K562 (cell line): Measurements from ENCODE around the gene CAPN3. TPM values are rescaled to one million over a fixed set of nuclear protein-coding genes. Genes with fewer than 3 reads are reported as not detected.

Experiments
- ATAC-seq: fragments of 200-7000 bp; cut with Tn5 transposase; 3 replicates; pipeline ENCODE4 v1.9.1; 2020; ENCODE audit warnings: moderate library complexity
- BruUV-seq: library from RNA; stranded (reverse); fragments of 400-500 nt; replicated peaks from 2 replicates; lab custom pipeline; 2021; lab: Mats Ljungman, UMichigan
- CTCF ChIA-PET: fragments of 300-600 bp; formaldehyde crosslinking; extraction: SDS; loops from one replicate; lab custom pipeline; 2021; ENCODE audit warnings: low intra/inter-chr PET ratio; lab: Yijun Ruan, JAX
- POLR2A ChIA-PET: fragments of 300-600, 350-650 bp; sonication (Branson Sonifier 250); formaldehyde crosslinking; extraction: SDS; loops from one replicate; lab custom pipeline; 2021; ENCODE audit warnings: antibody characterized with exemption, inconsistent platforms; lab: Yijun Ruan, JAX
- DNase-seq, 4 experiments: peaks; one replicate each; pipeline versions ENCODE4 v3.0.0 to v3.0.0-alpha.2; 2011 to 2018; ENCODE audit warnings: low spot score in 3 of 4, mixed read lengths in 3 of 4; ENCODE audit errors: extremely low read depth in 1 of 4
- FAIRE-seq: peaks from 2 replicates; lab custom pipeline; 2011; peaks lifted over from hg19 to GRCh38; lab: Jason Lieb, UNC
- H2AFZ ChIP-seq: 2 replicates; pipeline ENCODE4 v1.6.0; 2011; ENCODE audit warnings: low read depth, low read length, control low read depth, inconsistent platforms
- H3K27ac ChIP-seq: fragments of 200-600 bp; 3 replicates; pipeline ENCODE4 v1.8.0; 2011; ENCODE audit warnings: low read depth, mild to moderate bottlenecking, control low read depth, inconsistent platforms, low read length, moderate library complexity, mixed read lengths; ENCODE audit errors: extremely low read depth
- H3K27me3 ChIP-seq, 2 experiments: fragments of 300-600 bp in 1 of 2; 2 replicates in 1 of 2; 3 replicates in 1 of 2; pipeline versions ENCODE4 v1.6.0 to v1.8.0; 2011; ENCODE audit warnings: inconsistent platforms in 2 of 2, low read length in 2 of 2, mild to moderate bottlenecking in 1 of 2, mixed read lengths in 1 of 2, moderate library complexity in 1 of 2; ENCODE audit not compliant: control insufficient read depth in 2 of 2, insufficient read depth in 2 of 2
- H3K36me3 ChIP-seq: fragments of 300-600 bp; 3 replicates; pipeline ENCODE4 v1.8.0; 2011; ENCODE audit warnings: mild to moderate bottlenecking, low read length, inconsistent platforms; ENCODE audit not compliant: control insufficient read depth, insufficient read depth
- H3K4me1 ChIP-seq, 2 experiments: fragments of 200-600 bp in 1 of 2; replicated peaks in 1 of 2; 2 replicates in 1 of 2; 3 replicates in 1 of 2; pipeline versions ENCODE4 v1.5.1 to v1.8.0; 2011; ENCODE audit warnings: inconsistent platforms in 2 of 2, low read length in 2 of 2, mild to moderate bottlenecking in 1 of 2, mixed read lengths in 1 of 2, moderate library complexity in 1 of 2; ENCODE audit not compliant: control insufficient read depth in 2 of 2, insufficient read depth in 2 of 2
- H3K4me2 ChIP-seq: 2 replicates; pipeline ENCODE4 v1.6.1; 2011; ENCODE audit warnings: low read length, control low read depth, inconsistent platforms, mixed read lengths; ENCODE audit not compliant: insufficient read depth
- H3K4me3 ChIP-seq: fragments of 200-600 bp; sonication (generic), shearing (Covaris generic); 2 replicates; pipeline ENCODE4 v1.5.1; 2016; ENCODE audit warnings: control low read depth, inconsistent platforms
- H3K79me2 ChIP-seq: fragments of 200-600 bp; 3 replicates; pipeline ENCODE4 v1.8.0; 2011; ENCODE audit warnings: low read length, inconsistent platforms; ENCODE audit not compliant: control insufficient read depth, insufficient read depth
- H3K9ac ChIP-seq, 2 experiments: 2 replicates each; pipeline versions ENCODE4 v1.6.0 to v1.6.1; 2011; ENCODE audit warnings: low read depth in 2 of 2, low read length in 2 of 2, control low read depth in 1 of 2, inconsistent platforms in 1 of 2, mild to moderate bottlenecking in 1 of 2, mixed read lengths in 1 of 2; ENCODE audit not compliant: insufficient read depth in 1 of 2
- H3K9me1 ChIP-seq: one replicate; pipeline ENCODE4 v1.6.0; 2011; ENCODE audit warnings: inconsistent platforms, mild to moderate bottlenecking, low read length, moderate library complexity; ENCODE audit not compliant: control insufficient read depth, insufficient read depth
- H3K9me3 ChIP-seq: replicated peaks from 2 replicates; pipeline ENCODE4 v1.5.1; 2011; ENCODE audit warnings: low read depth, low read length, inconsistent platforms; ENCODE audit not compliant: control insufficient read depth, insufficient read depth
- H4K20me1 ChIP-seq: replicated peaks from 2 replicates; pipeline ENCODE4 v1.6.1; 2011; ENCODE audit warnings: low read length, inconsistent platforms, mixed read lengths; ENCODE audit not compliant: control insufficient read depth, insufficient read depth
- CBX5 ChIP-seq: IDR thresholded peaks from 2 replicates; pipeline ENCODE4 v1.6.1; 2014; ENCODE audit warnings: low read depth, borderline replicate concordance
- ELF1 ChIP-seq: fragments of 200-800 bp; sonication (Bioruptor generic); IDR thresholded peaks from 2 replicates; pipeline ENCODE4 v1.6.1; 2016; ENCODE audit warnings: missing genetic modification characterization, missing compliant biosample characterization
- HCFC1 ChIP-seq: IDR thresholded peaks from 2 replicates; pipeline ENCODE4 v1.6.1; 2012; ENCODE audit warnings: low read depth, low read length, improper control_type of control experiment
- ILK ChIP-seq: fragments of 450-650 bp; IDR thresholded peaks from 2 replicates; pipeline ENCODE4 v1.6.1; 2016; ENCODE audit warnings: missing genetic modification characterization, low read depth, mild to moderate bottlenecking, missing compliant biosample characterization, moderate library complexity, borderline replicate concordance
- KLF16 ChIP-seq: IDR thresholded peaks from 2 replicates; pipeline ENCODE4 v1.6.1; 2016; ENCODE audit warnings: antibody characterized with exemption
- KLF6 ChIP-seq: fragments of 250-450 bp; sonication (Bioruptor Pico); IDR thresholded peaks from 2 replicates; pipeline ENCODE4 v1.4.0; 2020; ENCODE audit warnings: mild to moderate bottlenecking, moderate library complexity, borderline replicate concordance
- MECOM ChIP-seq: fragments of 250-450 bp; sonication (Bioruptor Pico); IDR thresholded peaks from 2 replicates; pipeline ENCODE4 v1.8.0; 2022; ENCODE audit warnings: inconsistent platforms
- PML ChIP-seq: IDR thresholded peaks from 2 replicates; pipeline ENCODE4 v1.6.1; 2012; ENCODE audit warnings: low read length, inconsistent platforms
- SRF ChIP-seq, 2 experiments: fragments of 250-450, 450-650 bp in 1 of 2; sonication (Bioruptor Pico) in 1 of 2; sonication (generic) in 1 of 2; formaldehyde crosslinking; IDR thresholded peaks; 2 replicates each; pipeline versions ENCODE4 v1.5.0 to v1.5.1; 2020 to 2022; ENCODE audit warnings: mild to moderate bottlenecking in 1 of 2, missing genetic modification reagents in 1 of 2
- ZKSCAN3 ChIP-seq: fragments of 250-450 bp; sonication (Bioruptor Pico); IDR thresholded peaks from 2 replicates; pipeline ENCODE4 v1.4.0; 2020
- ZNF655 ChIP-seq: fragments of 250-450 bp; sonication (Bioruptor Pico); IDR thresholded peaks from 2 replicates; pipeline ENCODE4 v1.5.0; 2021
- ZNF77 ChIP-seq: fragments of 250-450 bp; sonication (Bioruptor Pico); IDR thresholded peaks from 2 replicates; pipeline ENCODE4 v1.5.0; 2020
- WGBS: fragments of 100-300 bp; shearing (Covaris generic); methylation state at CpG from one replicate; pipeline ENCODE4 v1.1.6; 2016; ENCODE audit warnings: low coverage, mixed read lengths; ENCODE audit not compliant: insufficient coverage; ENCODE audit errors: missing lambda C conversion rate; 5-methylcytosine and 5-hydroxymethylcytosine counted together
- in situ Hi-C: fragments of 300-500 bp; cut with MboI; formaldehyde crosslinking; loops from 4 replicates; pipeline ENCODE4 v1.15.0; 2018; ENCODE audit warnings: inconsistent platforms, mixed read lengths
- intact Hi-C: fragments of 100-400 bp; cut with micrococcal nuclease; formaldehyde crosslinking; loops from 2 replicates; pipeline ENCODE4 v1.14.2; 2022
- polyA plus RNA-seq, 8 experiments: library from polyadenylated mRNA; depleted of rRNA in 4 of 8; stranded (reverse) in 5 of 8; unstranded in 3 of 8; fragments of >200 nt; fragmentation: Nextera tagmentation in 2 of 8; fragmentation: Illumina TruSeq in 1 of 8; extraction: Ambion mirVana in 2 of 8; extraction: Trizol in 1 of 8; gene quantifications; 2 replicates each; pipeline versions ENCODE4 v1.2.1 to v1.2.3, GENCODE V29; 2011 to 2014; ENCODE audit warnings: inconsistent platforms in 1 of 8, missing spikeins in 1 of 8
- total RNA-seq, 7 experiments: library from RNA; depleted of rRNA in 6 of 7; stranded (reverse); fragments of >200 nt in 6 of 7; fragmentation: Illumina TruSeq in 2 of 7; extraction: Trizol in 2 of 7; gene quantifications; 2 replicates each; pipeline versions ENCODE4 v1.2.1 to v1.2.3, GENCODE V29; 2011 to 2021; ENCODE audit warnings: low replicate concordance in 1 of 7
- TF ChIP-seq, protein P1 (sequence below): sonication (generic); formaldehyde crosslinking; IDR thresholded peaks from 2 replicates; pipeline ENCODE4 v1.8.0; 2023; ENCODE audit warnings: mild to moderate bottlenecking, missing genetic modification reagents
- TF ChIP-seq, protein P2 (sequence below): sonication (generic); formaldehyde crosslinking; IDR thresholded peaks from 2 replicates; pipeline ENCODE4 v1.8.1; 2022; ENCODE audit warnings: missing genetic modification reagents

CAPN3 gene
- total and polyA plus RNA-seq, 9 of the 15 experiments (the other 6 are each of a cell fraction or from before 2014, with no cell fraction given), result 0.03 to 0.34 (median 0.20) TPM; not detected in 2

DNA sequence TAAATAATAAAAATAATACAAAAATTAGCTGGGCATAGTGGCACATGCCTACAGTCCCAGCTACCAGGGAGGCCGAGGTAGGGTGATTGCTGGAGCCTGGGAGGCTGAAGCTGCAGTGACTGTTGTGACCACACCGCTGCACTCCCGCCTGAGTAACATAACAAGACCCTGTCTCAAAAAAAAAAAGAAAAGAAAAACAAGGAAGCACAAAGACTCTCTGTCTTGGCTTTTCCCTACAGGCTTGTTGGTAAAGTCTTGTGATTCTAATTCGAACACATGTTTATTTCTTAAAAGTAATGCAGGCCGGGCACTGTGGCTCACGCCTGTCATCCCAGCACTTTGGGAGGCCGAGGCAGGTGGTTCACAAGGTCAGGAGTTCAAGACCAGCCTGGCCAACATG is 60.1 kb downstream of the CAPN3 start (continued):
- TF ChIP-seq ELF1 (tag) (no peak), ILK (tag) (no peak), CBX5 (no peak), ZKSCAN3 (CRISPR knock-in tag) (no peak), KLF6 (no peak)
- TF ChIP-seq, protein P1, sequence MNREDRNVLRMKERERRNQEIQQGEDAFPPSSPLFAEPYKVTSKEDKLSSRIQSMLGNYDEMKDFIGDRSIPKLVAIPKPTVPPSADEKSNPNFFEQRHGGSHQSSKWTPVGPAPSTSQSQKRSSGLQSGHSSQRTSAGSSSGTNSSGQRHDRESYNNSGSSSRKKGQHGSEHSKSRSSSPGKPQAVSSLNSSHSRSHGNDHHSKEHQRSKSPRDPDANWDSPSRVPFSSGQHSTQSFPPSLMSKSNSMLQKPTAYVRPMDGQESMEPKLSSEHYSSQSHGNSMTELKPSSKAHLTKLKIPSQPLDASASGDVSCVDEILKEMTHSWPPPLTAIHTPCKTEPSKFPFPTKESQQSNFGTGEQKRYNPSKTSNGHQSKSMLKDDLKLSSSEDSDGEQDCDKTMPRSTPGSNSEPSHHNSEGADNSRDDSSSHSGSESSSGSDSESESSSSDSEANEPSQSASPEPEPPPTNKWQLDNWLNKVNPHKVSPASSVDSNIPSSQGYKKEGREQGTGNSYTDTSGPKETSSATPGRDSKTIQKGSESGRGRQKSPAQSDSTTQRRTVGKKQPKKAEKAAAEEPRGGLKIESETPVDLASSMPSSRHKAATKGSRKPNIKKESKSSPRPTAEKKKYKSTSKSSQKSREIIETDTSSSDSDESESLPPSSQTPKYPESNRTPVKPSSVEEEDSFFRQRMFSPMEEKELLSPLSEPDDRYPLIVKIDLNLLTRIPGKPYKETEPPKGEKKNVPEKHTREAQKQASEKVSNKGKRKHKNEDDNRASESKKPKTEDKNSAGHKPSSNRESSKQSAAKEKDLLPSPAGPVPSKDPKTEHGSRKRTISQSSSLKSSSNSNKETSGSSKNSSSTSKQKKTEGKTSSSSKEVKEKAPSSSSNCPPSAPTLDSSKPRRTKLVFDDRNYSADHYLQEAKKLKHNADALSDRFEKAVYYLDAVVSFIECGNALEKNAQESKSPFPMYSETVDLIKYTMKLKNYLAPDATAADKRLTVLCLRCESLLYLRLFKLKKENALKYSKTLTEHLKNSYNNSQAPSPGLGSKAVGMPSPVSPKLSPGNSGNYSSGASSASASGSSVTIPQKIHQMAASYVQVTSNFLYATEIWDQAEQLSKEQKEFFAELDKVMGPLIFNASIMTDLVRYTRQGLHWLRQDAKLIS, result no peak

DNA sequence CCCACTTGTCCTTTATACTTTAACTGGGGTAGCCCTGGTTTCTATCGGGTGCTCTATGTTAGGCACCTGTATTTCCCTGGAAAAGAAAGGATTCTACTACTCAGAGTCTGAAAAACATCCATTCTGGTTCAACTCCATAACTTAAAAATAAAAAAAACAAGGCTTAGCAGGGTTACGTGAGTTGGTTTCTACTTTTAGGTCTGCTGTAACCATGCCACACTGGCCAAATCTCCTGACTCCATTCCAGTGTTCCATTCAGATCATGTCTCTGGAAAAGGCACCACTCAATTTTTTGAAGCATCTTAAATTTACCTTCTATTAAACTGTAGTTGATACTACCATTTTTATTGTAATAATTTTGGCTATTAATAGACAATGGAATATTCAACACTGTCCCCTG is 62.1 kb downstream of the CAPN3 start:
- in situ Hi-C loops, result no loop called here
- H3K9me1 ChIP-seq, result peaks cover 3% of the 10 kb centered on the region
- no peak overlapping the region for H3K4me2 ChIP-seq
- peaks cover 86% of the 10 kb centered on the region for H3K36me3 ChIP-seq
- TF ChIP-seq SRF (CRISPR knock-in tag; IDR thresholded peaks at IDR 0.05) (no peak), ZNF655 (CRISPR knock-in tag) (no peak), KLF16 (no peak), MECOM (CRISPR knock-in tag) (no peak), HCFC1 (no peak), PML (no peak), ZNF77 (CRISPR knock-in tag) (no peak)
- TF ChIP-seq, protein P2, sequence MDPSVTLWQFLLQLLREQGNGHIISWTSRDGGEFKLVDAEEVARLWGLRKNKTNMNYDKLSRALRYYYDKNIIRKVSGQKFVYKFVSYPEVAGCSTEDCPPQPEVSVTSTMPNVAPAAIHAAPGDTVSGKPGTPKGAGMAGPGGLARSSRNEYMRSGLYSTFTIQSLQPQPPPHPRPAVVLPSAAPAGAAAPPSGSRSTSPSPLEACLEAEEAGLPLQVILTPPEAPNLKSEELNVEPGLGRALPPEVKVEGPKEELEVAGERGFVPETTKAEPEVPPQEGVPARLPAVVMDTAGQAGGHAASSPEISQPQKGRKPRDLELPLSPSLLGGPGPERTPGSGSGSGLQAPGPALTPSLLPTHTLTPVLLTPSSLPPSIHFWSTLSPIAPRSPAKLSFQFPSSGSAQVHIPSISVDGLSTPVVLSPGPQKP, result no peak
- TF ChIP-seq, all 486 proteins: peak for 0
- 100% methylated on average over 2 of the region's 2 CpGs for WGBS
- ChIA-PET CTCF (no interaction called here), POLR2A (no interaction called here)
- BruUV-seq, result no TSS peak
- no peaks in the 10 kb centered on the region for H3K79me2 ChIP-seq
- no peak for FAIRE-seq
- no peak for DNase-seq
- no peak overlapping the region for H3K27ac ChIP-seq
- intact Hi-C loops, result no loop called here
- H3K9me3 ChIP-seq, result no peaks in the 10 kb centered on the region
- no peak for ATAC-seq
- H2AFZ ChIP-seq, result no peak overlapping the region
- H4K20me1 ChIP-seq, result no peaks in the 10 kb centered on the region
- no peak overlapping the region for H3K9ac ChIP-seq
- no peaks in the 10 kb centered on the region for H3K4me1 ChIP-seq
- H3K4me3 ChIP-seq, result no peak overlapping the region
- no peaks in the 10 kb centered on the region for H3K27me3 ChIP-seq
